SK-N-SH treated with all-trans-retinoic acid at 6 μM for 48 hours (cell line): Measurements from ENCODE around the gene WDR3.
"Not testable (repeated sequence)": the region's sequence is repeated elsewhere in the genome, so short reads cannot be mapped to it uniquely, and the experiment has no call there.

Source experiments
- ATAC-seq: fragments of 200-7000 bp; cut with Tn5 transposase; 3 replicates; pipeline ENCODE4 v1.9.1; 2020; ENCODE audit warnings: mild to moderate bottlenecking, moderate library complexity
- ARNTL ChIP-seq: fragments of 450-650 bp; formaldehyde crosslinking; IDR thresholded peaks from 2 replicates; pipeline ENCODE4 v1.5.0; 2020; ENCODE audit warnings: low read depth, mild to moderate bottlenecking, moderate library complexity, borderline replicate concordance
- BACH2 ChIP-seq: fragments of 250-450 bp; sonication (Bioruptor Pico); IDR thresholded peaks from 2 replicates; pipeline ENCODE4 v1.9.0; 2021; ENCODE audit warnings: mild to moderate bottlenecking, borderline replicate concordance
- CREB5 ChIP-seq: fragments of 250-450 bp; sonication (Bioruptor Pico); IDR thresholded peaks from 2 replicates; pipeline ENCODE4 v1.5.1; 2020; ENCODE audit warnings: low read depth, mild to moderate bottlenecking, moderate library complexity
- CSDC2 ChIP-seq: fragments of 250-450 bp; sonication (Bioruptor Pico); IDR thresholded peaks from 2 replicates; pipeline ENCODE4 v1.5.0; 2020; ENCODE audit warnings: mild to moderate bottlenecking, moderate library complexity
- CSRNP3 ChIP-seq: fragments of 250-450 bp; sonication (Bioruptor Pico); IDR thresholded peaks from 2 replicates; pipeline ENCODE4 v1.5.1; 2021; ENCODE audit warnings: mild to moderate bottlenecking, moderate library complexity
- ESRRG ChIP-seq: fragments of 250-450 bp; sonication (Bioruptor Pico); IDR thresholded peaks from 2 replicates; pipeline ENCODE4 v1.6.1; 2021; ENCODE audit warnings: mild to moderate bottlenecking
- GLIS3 ChIP-seq: fragments of 250-450 bp; sonication (Bioruptor Pico); IDR thresholded peaks from 2 replicates; pipeline ENCODE4 v1.5.0; 2020; ENCODE audit warnings: mild to moderate bottlenecking, moderate library complexity
- ISL1 ChIP-seq: fragments of 250-450 bp; sonication (Bioruptor Pico); IDR thresholded peaks from 2 replicates; pipeline ENCODE4 v2.1.2; 2022; ENCODE audit warnings: mild to moderate bottlenecking, moderate library complexity
- OSR1 ChIP-seq: fragments of 250-450 bp; sonication (Bioruptor Pico); IDR thresholded peaks from 2 replicates; pipeline ENCODE4 v1.8.0; 2022; ENCODE audit warnings: moderate library complexity, mild to moderate bottlenecking, inconsistent platforms
- PATZ1 ChIP-seq: fragments of 250-450 bp; sonication (Bioruptor Pico); IDR thresholded peaks from 2 replicates; pipeline ENCODE4 v1.8.0; 2020; ENCODE audit warnings: mild to moderate bottlenecking, moderate library complexity, borderline replicate concordance
- PPARA ChIP-seq: fragments of 250-450 bp; sonication (Bioruptor Pico); IDR thresholded peaks from 2 replicates; pipeline ENCODE4 v1.5.0; 2020; ENCODE audit warnings: mild to moderate bottlenecking, borderline replicate concordance
- RARB ChIP-seq: fragments of 250-450 bp; sonication (Bioruptor Pico); IDR thresholded peaks from 2 replicates; pipeline ENCODE4 v1.8.0; 2021; ENCODE audit warnings: mild to moderate bottlenecking, moderate library complexity
- SNAI2 ChIP-seq: fragments of 250-450 bp; sonication (Bioruptor Pico); IDR thresholded peaks from 2 replicates; pipeline ENCODE4 v1.5.0; 2020; ENCODE audit warnings: mild to moderate bottlenecking, moderate library complexity
- TCF4 ChIP-seq: fragments of 250-450 bp; sonication (Bioruptor Pico); IDR thresholded peaks from 2 replicates; pipeline ENCODE4 v1.8.0; 2021; ENCODE audit warnings: mild to moderate bottlenecking, moderate library complexity, borderline replicate concordance
- TOX ChIP-seq: fragments of 250-450 bp; sonication (Bioruptor Pico); IDR thresholded peaks from 2 replicates; pipeline ENCODE4 v1.8.0; 2021; ENCODE audit warnings: mild to moderate bottlenecking, moderate library complexity, borderline replicate concordance
- TSHZ2 ChIP-seq: fragments of 250-450 bp; sonication (Bioruptor Pico); IDR thresholded peaks from 2 replicates; pipeline ENCODE4 v1.5.0; 2020; ENCODE audit warnings: mild to moderate bottlenecking, moderate library complexity
- ZC3H10 ChIP-seq: fragments of 250-450 bp; sonication (Bioruptor Pico); IDR thresholded peaks from 2 replicates; pipeline ENCODE4 v1.5.1; 2021; ENCODE audit warnings: mild to moderate bottlenecking, moderate library complexity
- ZFP30 ChIP-seq: fragments of 450-650 bp; formaldehyde crosslinking; IDR thresholded peaks from 2 replicates; pipeline ENCODE4 v1.5.0; 2022; ENCODE audit warnings: mild to moderate bottlenecking, moderate library complexity
- ZNF565 ChIP-seq: fragments of 450-650 bp; formaldehyde crosslinking; conservative IDR thresholded peaks from 2 replicates; pipeline ENCODE4 v1.5.0; 2020; ENCODE audit warnings: low read depth, mild to moderate bottlenecking, moderate library complexity
- ZNF70 ChIP-seq: fragments of 450-650 bp; formaldehyde crosslinking; IDR thresholded peaks from 2 replicates; pipeline ENCODE4 v1.5.0; 2020; ENCODE audit warnings: mild to moderate bottlenecking, moderate library complexity
- ZNF8 ChIP-seq: fragments of 450-650 bp; formaldehyde crosslinking; IDR thresholded peaks from 2 replicates; pipeline ENCODE4 v1.5.0; 2020; ENCODE audit warnings: mild to moderate bottlenecking, moderate library complexity

WDR3 gene

DNA sequence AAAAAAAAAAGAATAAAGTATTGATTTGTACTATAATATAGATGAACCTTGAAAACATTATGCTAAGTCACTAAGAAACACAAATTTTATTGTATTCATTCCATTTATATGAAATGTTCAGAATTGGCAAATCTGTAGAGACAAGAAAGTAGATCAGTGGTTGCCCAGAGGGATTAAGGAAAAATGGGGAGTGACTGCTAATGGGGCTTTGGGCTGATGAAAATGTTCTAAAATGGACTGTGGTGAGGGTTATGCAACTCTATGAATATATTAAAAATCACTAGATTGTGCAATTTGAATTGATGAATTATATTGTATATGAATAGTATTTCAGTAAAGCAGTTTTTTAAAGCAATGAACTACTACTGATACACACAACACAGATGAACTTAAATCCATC, 10.2 kb upstream of the WDR3 start:
- TF ChIP-seq ESRRG: no peak
- TF ChIP-seq TCF4 (CRISPR knock-in tag): no peak
- no peak for TF ChIP-seq OSR1
- no peak for TF ChIP-seq CREB5 (CRISPR knock-in tag)
- TF ChIP-seq RARB (CRISPR knock-in tag): no peak
- TF ChIP-seq GLIS3: no peak
- TF ChIP-seq ARNTL (CRISPR knock-in tag): no peak
- no peak for TF ChIP-seq ZNF8 (CRISPR knock-in tag)
- no peak for TF ChIP-seq SNAI2 (CRISPR knock-in tag)
- TF ChIP-seq ZFP30 (CRISPR knock-in tag): no peak
- TF ChIP-seq ZNF565 (CRISPR knock-in tag): no peak
- no peak for TF ChIP-seq PPARA
- no peak for TF ChIP-seq CSDC2
- ATAC-seq: no peak

DNA sequence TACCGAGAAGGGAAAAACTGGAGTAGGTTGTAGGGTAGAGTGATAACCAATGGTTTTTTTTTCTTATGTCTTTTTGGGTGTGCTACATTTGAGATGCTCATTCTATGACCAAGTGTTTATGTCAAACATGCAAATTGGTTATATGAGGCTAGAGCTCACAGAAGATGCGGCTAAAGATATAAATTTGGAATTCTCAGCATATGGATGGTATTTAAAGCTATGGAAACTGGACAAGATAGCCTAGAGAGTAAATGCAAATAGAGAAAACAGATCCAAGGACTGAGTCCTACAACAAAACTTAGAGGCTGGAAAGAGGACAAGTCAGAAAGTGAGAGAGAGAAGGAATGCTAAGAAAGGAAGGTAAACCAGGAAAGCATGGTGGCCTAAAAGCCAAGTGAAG, 7.5 kb upstream of the WDR3 start:
- no peak for ATAC-seq
- no peak for TF ChIP-seq ZNF8 (CRISPR knock-in tag)
- TF ChIP-seq RARB (CRISPR knock-in tag): no peak
- no peak for TF ChIP-seq TCF4 (CRISPR knock-in tag)
- TF ChIP-seq ARNTL (CRISPR knock-in tag): no peak
- TF ChIP-seq ZC3H10 (CRISPR knock-in tag): no peak
- no peak for TF ChIP-seq SNAI2 (CRISPR knock-in tag)
- TF ChIP-seq CSRNP3 (CRISPR knock-in tag): no peak
- TF ChIP-seq ISL1 (CRISPR knock-in tag): no peak
- TF ChIP-seq, all 23 proteins: peak for 0

DNA sequence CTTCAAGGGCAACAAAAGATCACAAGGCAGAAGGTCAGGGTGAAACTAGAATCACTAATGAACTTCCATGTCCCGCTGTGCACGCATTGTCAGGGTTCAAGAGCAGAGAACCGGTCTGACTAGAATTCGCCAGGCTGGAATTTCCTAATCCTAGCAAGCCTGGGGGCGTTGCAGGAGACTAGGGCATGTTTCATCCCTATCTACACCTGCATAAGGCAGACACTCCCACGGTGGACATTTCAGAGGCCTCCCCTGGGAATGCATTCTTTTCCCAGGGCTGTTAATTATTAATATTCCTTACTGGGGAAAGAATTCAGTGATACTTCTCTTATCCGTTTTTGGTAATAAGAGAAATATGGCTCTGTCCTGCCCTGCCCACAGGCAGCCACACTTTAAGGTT, 6.8 kb upstream of the WDR3 start:
- not testable (repeated sequence) for ATAC-seq

- TF ChIP-seq ZNF70 (CRISPR knock-in tag): no peak
- no peak for TF ChIP-seq CSRNP3 (CRISPR knock-in tag)
- no peak for TF ChIP-seq TCF4 (CRISPR knock-in tag)
- TF ChIP-seq PATZ1 (CRISPR knock-in tag): no peak
- TF ChIP-seq BACH2: no peak
- TF ChIP-seq TOX (CRISPR knock-in tag): no peak
- no peak for TF ChIP-seq RARB (CRISPR knock-in tag)
- TF ChIP-seq CSDC2: no peak
- TF ChIP-seq OSR1: no peak
- no peak for TF ChIP-seq ZNF8 (CRISPR knock-in tag)
- no peak for TF ChIP-seq ESRRG
- ATAC-seq: no peak
Measured at GRCh38 chr1:117925981-117926380, 3.6 kb upstream of the WDR3 start.

- TF ChIP-seq TSHZ2 (CRISPR knock-in tag) (no peak), ZNF565 (CRISPR knock-in tag) (no peak)
- ATAC-seq: peak; percentile 84
Measured at GRCh38 chr1:117928881-117929342, 627 bp upstream of the WDR3 start.
